Left ventricle myocardium superior (tissue), 1 donor: ENCODE measurements around the gene PTPRN2. TPM values are rescaled to one million over a fixed set of nuclear protein-coding genes. Genes with fewer than 3 reads are reported as not detected.

Experiments
- ATAC-seq: fragments of 200-7000 bp; cut with Tn5 transposase; one replicate; pipeline ENCODE4 v1.9.1; 2020; ENCODE audit warnings: mild to moderate bottlenecking, moderate library complexity
- DNase-seq: peaks from one replicate; pipeline ENCODE4 v3.0.0-alpha.2; 2020
- intact Hi-C: fragments of 100-400 bp; cut with micrococcal nuclease; formaldehyde crosslinking; loops from one replicate; pipeline ENCODE4 v1.11.0; 2022
- total RNA-seq: library from RNA; stranded (reverse); fragmentation: NEBNext Ultra II Directional; extraction: Animal tissue kit (Norgen Biotek cat#: 25700); gene quantifications from one replicate; pipeline ENCODE4 v1.2.1, GENCODE V29; 2021
- donor health status: DM: no; HTN: yes; CAD: no; lungs with severe emphysema.

The PTPRN2 gene
- total RNA-seq, 1 donor from 2014 or later, result 1.3 TPM

GRCh38 chr7:158502068-158502750, 85.4 kb downstream of the PTPRN2 start:
- intact Hi-C loops, result no loop called here

GRCh38 chr7:158501393-158502067, 86.1 kb downstream of the PTPRN2 start:
- no peak for ATAC-seq
- intact Hi-C loops, result no loop called here
- DNase-seq, result no peak

More at GRCh38 chr7:158502068-158502750, 85.4 kb downstream of the PTPRN2 start:
- no peak for DNase-seq
- ATAC-seq, result no peak

- ATAC-seq, result peak; percentile 25
- intact Hi-C loops, result no loop called here
- peak; percentile 39 for DNase-seq
These were observed 87.0 kb downstream of the PTPRN2 start for GRCh38 chr7:158500651-158501052.

- DNase-seq, result no peak
- intact Hi-C loops, result no loop called here
- ATAC-seq, result no peak
These were observed 88.6 kb downstream of the PTPRN2 start for GRCh38 chr7:158499082-158499455.

GRCh38 chr7:158498443-158499081, 89.1 kb downstream of the PTPRN2 start:
- no peak for ATAC-seq
- no peak for DNase-seq
- intact Hi-C loops, result no loop called here

- ATAC-seq (no peak), DNase-seq (no peak)
- intact Hi-C loops, result no loop called here
These were observed 90.0 kb downstream of the PTPRN2 start for GRCh38 chr7:158497627-158498026.

- intact Hi-C loops, result no loop called here
- DNase-seq, result peak; percentile 34
- ATAC-seq, result no peak
These were observed 91.8 kb downstream of the PTPRN2 start for GRCh38 chr7:158495786-158496185.

- intact Hi-C loops, result no loop called here
- DNase-seq (no peak), ATAC-seq (no peak)
These were observed 92.4 kb downstream of the PTPRN2 start for GRCh38 chr7:158495216-158495615.

- DNase-seq (no peak), ATAC-seq (no peak)
- intact Hi-C loops, result no loop called here
These were observed 93.0 kb downstream of the PTPRN2 start for GRCh38 chr7:158494643-158495042.

- no peak for DNase-seq
- intact Hi-C loops, result no loop called here
- ATAC-seq, result no peak
These were observed 93.4 kb downstream of the PTPRN2 start for GRCh38 chr7:158494162-158494586.

GRCh38 chr7:158492367-158492764, 95.3 kb downstream of the PTPRN2 start:
- ATAC-seq, result no peak
- no peak for DNase-seq
- intact Hi-C loops, result no loop called here

- ATAC-seq, result no peak
- intact Hi-C loops, result no loop called here
These were observed 96.5 kb downstream of the PTPRN2 start for GRCh38 chr7:158491094-158491493.

GRCh38 chr7:158490171-158490782, 97.3 kb downstream of the PTPRN2 start:
- no peak for DNase-seq
- intact Hi-C loops, result no loop called here
- ATAC-seq, result no peak

More at GRCh38 chr7:158491094-158491493, 96.5 kb downstream of the PTPRN2 start:
- DNase-seq, result no peak

GRCh38 chr7:158489462-158490155, 98.0 kb downstream of the PTPRN2 start:
- intact Hi-C loops, result no loop called here
- DNase-seq (no peak), ATAC-seq (no peak)

GRCh38 chr7:158488181-158488971, 99.2 kb downstream of the PTPRN2 start:
- DNase-seq, result no peak
- no peak for ATAC-seq
- intact Hi-C loops, result no loop called here

GRCh38 chr7:158487631-158488151, 99.9 kb downstream of the PTPRN2 start:
- DNase-seq, result no peak
- no peak for ATAC-seq
- intact Hi-C loops, result no loop called here

- DNase-seq (no peak), ATAC-seq (no peak)
- intact Hi-C loops, result no loop called here
These were observed 100.7 kb downstream of the PTPRN2 start for GRCh38 chr7:158486919-158487318.

GRCh38 chr7:158484801-158485531, 102.7 kb downstream of the PTPRN2 start:
- ATAC-seq, result no peak
- no peak for DNase-seq
- intact Hi-C loops, result no loop called here
